GM18909 (cell line): ENCODE results near the gene MIS12.

Experiments used
- ATAC-seq: cut with Tn5 transposase; IDR thresholded peaks from one replicate; pipeline ENCODE4 v1.9.1; 2021; ENCODE audit warnings: mild to moderate bottlenecking; ENCODE audit not compliant: unreplicated experiment, poor library complexity

The MIS12 gene, protein sequence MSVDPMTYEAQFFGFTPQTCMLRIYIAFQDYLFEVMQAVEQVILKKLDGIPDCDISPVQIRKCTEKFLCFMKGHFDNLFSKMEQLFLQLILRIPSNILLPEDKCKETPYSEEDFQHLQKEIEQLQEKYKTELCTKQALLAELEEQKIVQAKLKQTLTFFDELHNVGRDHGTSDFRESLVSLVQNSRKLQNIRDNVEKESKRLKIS

DNA sequence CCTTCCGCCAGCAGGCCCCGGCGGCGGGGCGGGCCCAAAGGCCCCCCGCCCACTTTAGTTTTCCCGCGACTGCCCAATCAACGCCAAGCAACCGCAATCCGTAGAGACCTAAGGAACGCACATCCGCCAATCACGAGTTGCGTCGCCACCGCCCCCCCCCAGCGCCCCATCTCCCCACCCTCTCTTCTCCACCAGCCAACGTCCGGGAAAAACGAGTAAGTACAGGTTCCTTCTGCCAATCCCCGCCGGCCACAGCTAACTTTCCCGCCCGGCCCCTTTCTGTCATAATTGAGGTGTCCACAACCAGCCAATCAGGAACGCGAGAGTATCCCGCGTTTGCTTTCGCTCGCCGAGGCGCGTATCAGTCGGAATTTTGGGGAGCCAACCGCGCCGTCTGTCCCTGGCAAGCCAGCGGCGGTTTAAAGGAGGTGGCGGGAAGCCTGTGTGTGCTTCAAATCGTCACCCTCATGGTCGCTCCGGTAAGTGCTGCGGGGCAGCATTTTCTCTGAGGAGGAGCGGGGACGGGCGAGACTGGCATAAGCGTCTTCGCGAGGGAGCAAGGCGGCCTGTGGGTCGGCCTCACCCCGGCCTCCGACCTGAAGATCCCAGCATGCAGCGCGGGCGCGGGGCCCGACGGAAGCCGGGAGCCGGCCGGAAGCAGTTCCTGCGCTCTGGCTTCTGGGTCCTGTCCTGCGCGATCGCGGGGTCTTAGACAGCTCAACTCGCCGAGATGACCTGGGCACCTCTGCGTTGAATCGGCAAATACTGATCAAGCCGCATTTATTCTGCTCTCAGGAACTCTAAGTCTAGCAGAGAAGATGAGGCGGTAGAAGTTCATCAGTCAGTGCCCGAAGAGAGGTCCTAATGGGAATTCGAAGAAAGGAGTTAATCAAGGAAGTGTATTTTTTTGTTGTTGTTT lies at the start of gene MIS12:
Gene MIS12, plus strand, starts transcription at position 361 of the 919 bp plus-strand sequence. CDS start 2,297 bp downstream, outside the sequence.
- peak; percentile 87 for ATAC-seq

DNA sequence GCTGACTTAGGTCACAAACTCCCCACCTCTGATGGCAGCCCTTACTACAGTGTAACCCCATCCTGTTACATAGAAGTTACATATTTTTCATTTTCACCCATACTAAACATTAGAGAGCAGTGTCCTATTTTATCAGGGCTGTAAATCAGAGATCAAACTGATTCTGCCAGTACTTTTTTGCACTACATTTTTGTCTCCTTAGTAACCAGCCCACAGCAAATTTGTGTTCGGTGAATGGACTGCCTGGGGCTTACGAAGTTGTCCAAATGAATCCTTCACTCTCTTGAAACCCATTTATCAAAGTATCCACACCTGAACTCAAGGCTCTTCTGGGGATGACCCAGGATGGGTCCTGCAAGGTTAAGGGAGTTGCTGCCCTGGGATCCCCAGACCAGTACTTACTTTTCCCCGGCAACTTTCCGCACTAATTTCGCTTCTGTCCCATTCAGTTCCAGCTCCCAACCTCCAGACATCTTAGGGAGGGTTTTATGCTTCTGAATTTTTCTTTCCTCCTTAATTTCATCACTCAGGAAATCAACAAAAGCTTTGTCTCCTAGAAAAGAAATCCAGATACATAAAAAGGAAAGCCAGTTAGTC lies 48.5 kb upstream of the MIS12 start:
- no peak for ATAC-seq

DNA sequence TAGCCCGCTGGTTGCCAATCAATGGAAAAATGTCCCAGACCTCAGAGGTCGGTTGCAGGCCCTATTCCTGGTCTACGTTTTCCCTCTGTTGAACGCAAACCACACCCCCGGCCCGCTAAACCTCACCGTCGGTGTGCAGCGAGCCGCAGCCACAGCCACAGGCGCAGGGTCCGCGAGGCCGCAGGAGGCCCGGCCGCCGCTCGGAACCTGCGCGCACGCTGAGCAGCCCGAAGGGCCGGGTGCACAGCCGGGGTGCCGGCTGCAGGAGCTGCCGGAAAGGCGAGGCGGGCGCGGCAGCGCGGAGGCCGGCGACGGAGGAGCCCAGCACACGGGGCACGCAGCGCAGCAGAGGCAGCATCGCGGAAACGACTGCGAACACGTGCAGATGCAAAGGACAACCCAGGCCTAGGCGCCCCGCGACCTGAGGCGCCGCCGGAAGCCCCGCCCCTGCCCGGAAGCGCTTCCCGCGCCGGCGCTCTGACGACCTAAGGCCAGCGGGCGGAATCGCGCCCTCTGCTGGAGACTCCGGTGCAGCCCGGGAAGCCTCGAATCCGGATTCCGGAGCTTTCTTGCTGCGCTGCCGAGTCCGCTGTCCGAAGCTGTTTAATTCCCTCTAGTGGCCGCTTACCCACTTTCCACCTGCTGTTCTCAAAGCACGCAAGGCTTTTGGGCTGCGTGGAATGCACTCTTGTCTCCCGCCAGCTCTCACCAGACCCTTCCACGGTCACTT lies 47.5 kb upstream of the MIS12 start, which contains the start of gene C1QBP:
Gene C1QBP, minus strand, starts transcription at position 440 of the 730 bp plus-strand sequence. Its CDS starts 82 bp downstream, at position 358.
- peak; percentile 86 for ATAC-seq

DNA sequence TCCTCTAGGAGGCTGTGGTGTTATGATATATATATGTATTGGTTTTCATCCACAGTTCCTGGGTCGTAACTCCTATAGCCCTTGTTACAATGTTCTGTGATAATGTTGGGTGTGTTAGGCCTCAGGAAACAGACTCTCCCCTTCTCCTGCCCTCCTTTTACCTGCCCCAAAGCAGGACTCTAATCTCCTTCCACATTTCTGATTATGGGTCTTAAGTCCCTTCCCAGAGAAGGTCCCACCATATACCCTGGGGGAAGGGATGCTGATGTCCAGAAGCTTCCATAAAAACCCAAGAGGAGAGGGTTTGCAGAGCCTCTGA lies 47.0 kb upstream of the MIS12 start:
- no peak for ATAC-seq

DNA sequence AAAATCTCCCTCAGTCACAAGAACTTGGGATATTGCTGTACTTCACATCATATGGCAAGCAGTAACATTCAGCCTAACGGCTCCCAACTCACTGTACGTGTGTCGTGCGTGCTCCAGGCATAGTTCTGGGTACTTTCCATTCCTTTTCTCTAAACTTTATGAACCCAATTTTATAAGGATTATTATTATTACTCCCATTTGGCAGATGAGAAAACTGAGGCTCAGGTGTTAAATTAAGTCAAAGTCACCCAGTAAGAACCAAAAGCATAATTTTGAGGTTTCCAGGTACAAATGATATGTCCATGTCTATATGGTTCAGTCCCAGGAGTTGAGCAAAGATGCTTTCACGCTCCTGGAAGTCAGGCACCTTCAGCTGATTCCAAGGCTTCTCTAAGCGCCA lies 42.6 kb upstream of the MIS12 start:
- ATAC-seq: no peak

DNA sequence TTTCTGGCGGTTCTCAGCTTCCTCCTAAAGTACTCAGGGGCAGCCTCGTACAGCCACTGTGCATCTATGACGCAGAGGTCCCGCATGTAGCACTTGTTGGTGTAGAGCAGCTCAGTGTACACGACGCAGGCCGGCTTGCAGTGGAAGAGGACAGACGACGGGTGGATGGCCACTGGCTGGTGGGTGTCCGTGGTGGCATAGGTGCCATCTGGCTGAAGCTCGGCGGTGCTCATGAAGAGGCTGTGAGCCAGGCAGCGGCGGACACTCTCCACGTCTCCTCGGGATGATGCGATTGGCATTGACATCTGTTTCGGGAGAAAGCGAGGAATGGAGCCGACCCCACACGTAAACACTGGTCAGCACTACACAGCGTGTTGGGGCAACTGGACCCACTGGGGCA lies 42.2 kb upstream of the MIS12 start:
- ATAC-seq: no peak

DNA sequence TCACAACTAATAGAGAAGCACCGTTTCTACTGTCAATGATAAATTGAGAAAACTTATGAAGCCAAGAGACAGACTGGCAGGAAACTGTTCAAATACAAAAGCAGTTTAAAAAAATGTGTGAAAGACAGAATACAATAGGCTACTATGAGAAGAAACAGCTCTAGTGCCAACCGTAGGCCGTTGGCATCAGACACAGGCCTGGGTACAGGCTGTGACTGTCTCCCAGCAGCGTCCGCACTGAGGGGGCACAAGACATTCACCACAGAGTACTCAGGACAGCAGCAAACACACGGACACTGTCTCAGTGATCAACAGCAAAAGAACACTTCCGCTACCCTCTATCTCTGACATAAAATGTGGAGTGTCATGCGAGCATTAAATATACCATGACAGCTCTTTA lies 39.6 kb upstream of the MIS12 start:
- no peak for ATAC-seq

DNA sequence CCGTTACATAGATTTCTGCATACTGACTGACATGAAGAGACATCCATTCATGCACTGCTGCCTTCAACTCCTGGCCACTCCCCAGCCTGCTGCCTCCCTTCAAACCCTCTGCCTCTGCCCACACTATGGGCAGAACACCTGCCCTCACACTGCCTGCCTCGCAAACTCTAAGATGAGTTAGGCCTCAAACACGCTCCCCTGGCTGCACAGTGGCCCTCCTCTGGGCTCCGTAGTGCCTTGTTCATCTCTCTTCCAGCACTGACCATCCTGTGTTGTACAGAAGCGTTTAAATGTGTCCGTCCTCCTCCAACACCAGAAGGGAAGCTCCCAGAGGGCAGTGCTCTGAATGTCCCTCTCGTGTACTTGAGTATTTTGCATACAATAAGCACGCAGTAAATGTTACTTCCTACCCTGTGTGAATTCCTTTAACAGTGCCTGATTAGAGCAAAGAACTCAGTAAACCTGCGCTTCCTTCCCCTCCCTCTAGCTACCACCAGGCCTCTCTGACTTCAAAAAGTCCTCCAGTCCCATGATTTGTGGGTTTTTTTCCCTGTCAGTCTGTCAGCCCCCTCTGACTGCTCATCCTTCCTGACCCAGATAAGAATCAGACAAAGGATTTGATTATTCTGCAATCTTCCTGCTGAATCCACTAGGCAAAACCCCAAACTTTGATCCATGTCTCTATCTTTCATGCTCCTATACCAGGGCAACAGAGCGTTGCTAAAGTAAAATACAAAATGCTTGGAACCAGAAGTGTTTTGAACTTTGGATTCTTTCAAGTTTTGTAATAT lies 21.5 kb upstream of the MIS12 start:
- ATAC-seq: no peak

DNA sequence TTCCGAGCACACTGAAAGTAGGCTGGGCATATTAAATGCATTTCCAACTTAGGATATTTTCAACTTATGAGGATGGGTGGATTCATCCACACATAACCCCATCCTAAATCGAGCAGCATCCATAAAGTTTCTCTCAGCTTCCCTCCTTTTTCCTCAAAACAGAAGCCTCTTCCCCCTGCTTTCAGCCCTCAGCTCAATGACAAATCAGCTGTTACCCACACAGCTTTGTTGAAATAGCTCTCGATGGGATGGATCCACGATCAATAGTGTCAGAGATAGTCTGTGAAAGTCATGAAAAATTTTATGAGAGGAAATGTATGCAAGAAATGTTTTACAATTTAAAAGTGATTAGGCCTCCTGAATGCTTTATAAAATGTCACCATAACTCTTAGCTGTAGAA lies 20.1 kb upstream of the MIS12 start:
- no peak for ATAC-seq

DNA sequence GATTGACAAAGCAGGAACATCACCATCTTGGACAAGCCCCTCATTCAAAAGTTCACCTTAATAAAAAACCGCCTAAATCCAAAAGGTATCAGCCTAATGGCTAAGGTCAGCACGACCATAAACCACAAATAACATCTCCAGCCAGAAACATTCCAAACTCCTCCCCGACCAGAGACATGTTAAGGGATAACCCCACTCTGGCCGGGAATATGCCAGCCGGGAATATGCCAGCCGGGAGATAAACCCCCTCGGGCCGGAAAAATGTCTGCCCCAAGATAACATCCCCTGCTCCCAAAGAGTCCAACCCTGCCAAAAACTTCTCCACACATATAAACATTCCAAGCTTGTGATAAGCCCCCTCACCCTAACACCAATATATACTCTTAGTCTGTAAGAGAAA lies 18.9 kb upstream of the MIS12 start:
- ATAC-seq: no peak

DNA sequence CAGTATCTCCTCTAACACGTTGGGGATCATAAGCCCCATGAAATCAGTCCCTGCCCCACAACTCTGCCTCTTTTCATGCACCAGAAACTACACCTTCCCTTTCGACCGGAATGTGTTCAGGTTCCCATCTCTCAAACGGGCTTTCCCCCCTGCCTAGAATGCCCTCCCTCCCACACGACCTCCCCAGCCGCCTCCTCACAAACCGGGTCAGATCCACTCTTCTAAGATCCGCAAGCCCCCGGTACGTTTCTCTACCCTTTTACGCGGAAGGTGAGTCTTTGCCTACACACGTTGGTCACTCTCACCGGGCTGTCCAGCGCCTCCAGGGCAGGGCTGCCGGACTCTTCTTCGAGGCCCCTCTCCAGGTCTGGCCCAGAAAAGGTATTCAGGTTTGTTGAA lies 18.3 kb upstream of the MIS12 start:
- ATAC-seq: peak; percentile 3

DNA sequence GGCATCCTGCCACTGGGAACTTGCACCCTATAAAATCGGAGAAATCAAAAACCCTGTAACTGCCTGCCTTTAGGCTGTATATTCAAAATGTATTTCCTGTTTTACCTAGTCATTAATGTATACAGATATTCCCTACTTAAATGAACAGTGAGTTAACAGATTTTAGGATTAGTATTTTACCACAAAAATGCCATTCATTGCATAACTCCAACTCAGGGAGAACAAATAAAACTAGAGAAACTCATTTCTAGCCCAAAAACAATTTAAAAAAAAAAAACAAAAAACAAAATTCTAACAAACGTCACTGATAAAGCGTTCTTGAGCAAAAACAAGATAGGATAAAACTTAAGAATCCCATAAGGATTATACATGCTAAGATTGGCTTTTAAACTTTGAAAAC lies 13.9 kb upstream of the MIS12 start:
- no peak for ATAC-seq

DNA sequence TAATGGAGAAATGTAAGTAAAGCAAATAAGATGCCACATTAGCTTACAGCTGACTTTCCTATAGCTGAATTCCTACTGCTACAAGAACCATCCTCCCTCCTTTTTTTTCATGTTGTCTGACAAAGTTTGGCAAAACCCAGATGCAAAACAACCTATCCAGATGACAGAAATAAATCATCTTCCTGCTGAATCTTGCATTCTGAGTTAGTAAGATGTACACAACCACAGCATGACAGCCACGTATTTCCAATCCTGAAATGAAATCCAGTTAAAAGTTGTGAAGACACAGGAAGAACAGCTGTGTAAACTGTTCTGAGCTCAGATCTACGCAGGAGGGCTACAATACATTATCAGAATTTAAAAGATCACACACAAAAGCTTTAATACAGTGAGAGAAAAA lies 12.5 kb upstream of the MIS12 start:
- no peak for ATAC-seq

DNA sequence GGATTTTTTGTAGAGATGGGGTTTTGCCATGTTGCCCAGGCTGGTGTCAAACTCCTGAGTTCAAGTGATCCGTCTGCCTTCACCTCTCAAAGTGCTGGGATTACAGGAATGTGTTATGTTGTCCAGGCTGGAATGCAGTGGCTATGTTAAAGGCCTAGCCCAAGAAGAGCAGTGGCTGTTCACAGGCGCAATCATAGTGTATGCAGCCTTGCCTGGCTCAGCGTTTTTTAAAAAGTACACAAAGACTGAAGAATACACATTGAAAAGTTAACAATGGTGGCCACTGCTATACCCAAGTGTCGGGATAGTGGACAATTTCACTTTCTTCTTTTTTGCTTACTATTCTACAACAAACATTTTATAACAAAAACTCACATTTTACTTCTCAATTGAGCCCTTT lies 7.4 kb upstream of the MIS12 start:
- ATAC-seq: no peak

DNA sequence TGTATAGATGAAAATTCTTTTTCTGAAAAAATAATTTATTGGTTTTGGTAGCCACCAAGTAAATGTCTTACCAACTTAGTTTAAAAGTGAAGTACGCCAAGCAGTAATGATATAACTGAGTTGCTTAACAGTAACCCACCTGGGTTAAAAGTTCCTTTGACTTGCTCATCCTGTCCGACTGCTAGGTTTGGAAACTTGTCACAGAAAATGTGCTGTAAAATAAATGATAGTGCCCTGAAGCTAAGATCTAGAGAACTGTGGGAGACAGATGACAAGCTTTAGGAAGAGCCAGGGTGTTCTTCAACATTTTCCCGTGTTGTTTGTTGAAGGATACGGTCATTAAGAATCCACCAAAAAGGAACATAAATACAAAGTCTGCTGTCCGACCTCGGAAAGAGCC lies 5.4 kb upstream of the MIS12 start:
- no peak for ATAC-seq

DNA sequence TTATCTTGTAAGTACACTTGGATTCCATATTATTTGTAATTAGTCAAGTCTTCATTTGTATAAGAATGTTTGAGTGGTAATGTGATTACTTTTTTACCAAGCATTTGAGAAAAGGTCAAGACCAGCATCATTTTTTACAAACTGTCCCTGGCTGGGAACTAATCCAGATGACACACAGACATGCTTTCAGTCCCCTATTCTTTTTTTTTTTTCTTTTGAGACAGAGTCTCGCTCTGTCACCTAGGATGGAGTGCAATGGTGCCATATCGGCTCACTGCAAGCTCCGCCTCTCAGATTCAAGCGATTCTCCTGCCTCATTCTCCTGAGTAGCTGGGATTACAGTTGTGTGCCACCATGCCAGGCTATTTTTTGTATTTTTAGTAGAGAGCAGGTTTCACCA lies 4.9 kb upstream of the MIS12 start:
- no peak for ATAC-seq

DNA sequence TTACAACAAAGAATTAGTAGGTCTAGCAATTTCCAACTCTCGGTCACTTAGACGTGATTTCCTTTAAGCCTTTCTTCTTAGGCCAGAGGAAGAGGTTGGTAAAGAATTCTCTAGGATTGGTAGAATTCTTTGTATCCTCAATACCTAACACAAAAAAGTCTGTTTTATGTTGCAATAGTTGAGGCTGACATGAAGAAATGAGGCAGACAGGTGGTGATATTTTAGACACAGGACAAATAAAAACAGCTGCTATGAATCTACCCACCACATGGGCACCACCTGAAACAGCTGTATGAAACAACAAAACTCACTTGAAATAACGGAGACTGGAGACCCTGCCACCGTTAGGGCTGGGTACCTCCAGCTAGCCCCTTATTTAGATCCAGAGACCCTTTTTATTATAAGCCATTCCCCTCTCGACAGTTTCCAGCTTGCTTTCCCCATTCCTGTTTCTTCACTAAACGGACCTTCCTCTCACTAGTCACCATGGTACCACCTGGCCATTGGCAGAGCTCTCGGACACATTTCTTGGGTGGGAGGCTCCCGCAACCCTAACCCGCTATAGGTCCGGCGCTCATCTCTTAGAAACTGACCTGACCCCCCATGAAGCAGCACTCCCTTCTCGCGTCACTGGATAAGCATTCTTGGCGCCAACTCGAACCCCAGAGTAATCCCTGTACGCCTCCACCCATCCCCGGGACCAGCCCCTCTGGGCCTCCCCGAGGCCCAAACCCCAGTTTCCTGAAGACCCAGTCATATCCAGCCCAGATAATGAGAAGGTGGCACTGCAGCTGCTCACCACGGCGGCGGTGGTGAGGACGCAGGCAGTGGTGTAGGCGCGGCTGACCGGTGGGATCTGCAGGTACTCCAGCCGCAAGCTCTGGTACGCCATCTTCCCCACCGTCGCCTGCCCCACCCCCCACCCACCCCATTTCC lies 828 bp upstream of the MIS12 start, which contains the start of gene DERL2:
Gene DERL2, minus strand, starts transcription at position 909 of the 936 bp plus-strand sequence. Its CDS starts 17 bp downstream, at position 892.
- peak; percentile 22 for ATAC-seq

DNA sequence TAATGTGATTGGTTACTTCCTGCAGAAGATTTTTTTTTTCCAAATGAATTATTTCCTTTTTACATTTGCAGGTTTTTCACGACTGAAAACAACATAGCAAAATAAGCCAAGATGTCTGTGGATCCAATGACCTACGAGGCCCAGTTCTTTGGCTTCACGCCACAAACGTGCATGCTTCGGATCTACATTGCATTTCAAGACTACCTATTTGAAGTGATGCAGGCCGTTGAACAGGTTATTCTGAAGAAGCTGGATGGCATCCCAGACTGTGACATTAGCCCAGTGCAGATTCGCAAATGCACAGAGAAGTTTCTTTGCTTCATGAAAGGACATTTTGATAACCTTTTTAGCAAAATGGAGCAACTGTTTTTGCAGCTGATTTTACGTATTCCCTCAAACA lies 2.4 kb downstream of the MIS12 start:
- ATAC-seq: no peak

DNA sequence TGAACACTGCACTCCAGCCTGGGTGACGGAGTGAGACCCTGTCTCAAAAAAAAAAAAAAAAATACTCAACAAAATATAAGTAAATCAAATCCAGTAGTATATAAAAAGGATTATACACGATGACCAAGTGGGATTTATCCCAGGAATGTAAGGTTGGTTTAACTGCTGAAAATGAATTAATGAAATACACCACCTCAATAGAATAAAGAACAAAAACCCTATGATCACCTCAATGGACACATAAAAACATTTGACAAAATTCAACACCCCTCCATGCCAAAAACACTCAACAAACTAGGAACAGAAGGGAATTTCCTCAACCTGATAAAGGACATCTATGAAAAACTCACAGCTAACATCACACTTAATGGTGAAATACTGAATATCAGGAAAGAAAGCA lies 6.6 kb downstream of the MIS12 start:
- no peak for ATAC-seq
